K562 (cell line): Measurements from ENCODE around the gene SIDT1. TPM values are rescaled to one million over a fixed set of nuclear protein-coding genes. Genes with fewer than 3 reads are reported as not detected.

ENCODE experiments used
- ATAC-seq: fragments of 200-7000 bp; cut with Tn5 transposase; 3 replicates; pipeline ENCODE4 v1.9.1; 2020; ENCODE audit warnings: moderate library complexity
- BruUV-seq: library from RNA; stranded (reverse); fragments of 400-500 nt; replicated peaks from 2 replicates; lab custom pipeline; 2021; lab: Mats Ljungman, UMichigan
- CTCF ChIA-PET: fragments of 300-600 bp; formaldehyde crosslinking; extraction: SDS; loops from one replicate; lab custom pipeline; 2021; ENCODE audit warnings: low intra/inter-chr PET ratio; lab: Yijun Ruan, JAX
- POLR2A ChIA-PET: fragments of 300-600, 350-650 bp; sonication (Branson Sonifier 250); formaldehyde crosslinking; extraction: SDS; loops from one replicate; lab custom pipeline; 2021; ENCODE audit warnings: antibody characterized with exemption, inconsistent platforms; lab: Yijun Ruan, JAX
- DNase-seq, 4 experiments: peaks; one replicate each; pipeline versions ENCODE4 v3.0.0 to v3.0.0-alpha.2; 2011 to 2018; ENCODE audit warnings: low spot score in 3 of 4, mixed read lengths in 3 of 4; ENCODE audit errors: extremely low read depth in 1 of 4
- FAIRE-seq: peaks from 2 replicates; lab custom pipeline; 2011; peaks lifted over from hg19 to GRCh38; lab: Jason Lieb, UNC
- H2AFZ ChIP-seq: 2 replicates; pipeline ENCODE4 v1.6.0; 2011; ENCODE audit warnings: low read depth, low read length, control low read depth, inconsistent platforms
- H3K27ac ChIP-seq: fragments of 200-600 bp; 3 replicates; pipeline ENCODE4 v1.8.0; 2011; ENCODE audit warnings: low read depth, mild to moderate bottlenecking, control low read depth, inconsistent platforms, low read length, moderate library complexity, mixed read lengths; ENCODE audit errors: extremely low read depth
- H3K27me3 ChIP-seq, 2 experiments: fragments of 300-600 bp in 1 of 2; 2 replicates in 1 of 2; 3 replicates in 1 of 2; pipeline versions ENCODE4 v1.6.0 to v1.8.0; 2011; ENCODE audit warnings: inconsistent platforms in 2 of 2, low read length in 2 of 2, mild to moderate bottlenecking in 1 of 2, mixed read lengths in 1 of 2, moderate library complexity in 1 of 2; ENCODE audit not compliant: control insufficient read depth in 2 of 2, insufficient read depth in 2 of 2
- H3K36me3 ChIP-seq: fragments of 300-600 bp; 3 replicates; pipeline ENCODE4 v1.8.0; 2011; ENCODE audit warnings: mild to moderate bottlenecking, low read length, inconsistent platforms; ENCODE audit not compliant: control insufficient read depth, insufficient read depth
- H3K4me1 ChIP-seq, 2 experiments: fragments of 200-600 bp in 1 of 2; replicated peaks in 1 of 2; 2 replicates in 1 of 2; 3 replicates in 1 of 2; pipeline versions ENCODE4 v1.5.1 to v1.8.0; 2011; ENCODE audit warnings: inconsistent platforms in 2 of 2, low read length in 2 of 2, mild to moderate bottlenecking in 1 of 2, mixed read lengths in 1 of 2, moderate library complexity in 1 of 2; ENCODE audit not compliant: control insufficient read depth in 2 of 2, insufficient read depth in 2 of 2
- H3K4me2 ChIP-seq: 2 replicates; pipeline ENCODE4 v1.6.1; 2011; ENCODE audit warnings: low read length, control low read depth, inconsistent platforms, mixed read lengths; ENCODE audit not compliant: insufficient read depth
- H3K4me3 ChIP-seq: fragments of 200-600 bp; sonication (generic), shearing (Covaris generic); 2 replicates; pipeline ENCODE4 v1.5.1; 2016; ENCODE audit warnings: control low read depth, inconsistent platforms
- H3K79me2 ChIP-seq: fragments of 200-600 bp; 3 replicates; pipeline ENCODE4 v1.8.0; 2011; ENCODE audit warnings: low read length, inconsistent platforms; ENCODE audit not compliant: control insufficient read depth, insufficient read depth
- H3K9ac ChIP-seq, 2 experiments: 2 replicates each; pipeline versions ENCODE4 v1.6.0 to v1.6.1; 2011; ENCODE audit warnings: low read depth in 2 of 2, low read length in 2 of 2, control low read depth in 1 of 2, inconsistent platforms in 1 of 2, mild to moderate bottlenecking in 1 of 2, mixed read lengths in 1 of 2; ENCODE audit not compliant: insufficient read depth in 1 of 2
- H3K9me1 ChIP-seq: one replicate; pipeline ENCODE4 v1.6.0; 2011; ENCODE audit warnings: inconsistent platforms, mild to moderate bottlenecking, low read length, moderate library complexity; ENCODE audit not compliant: control insufficient read depth, insufficient read depth
- H3K9me3 ChIP-seq: replicated peaks from 2 replicates; pipeline ENCODE4 v1.5.1; 2011; ENCODE audit warnings: low read depth, low read length, inconsistent platforms; ENCODE audit not compliant: control insufficient read depth, insufficient read depth
- H4K20me1 ChIP-seq: replicated peaks from 2 replicates; pipeline ENCODE4 v1.6.1; 2011; ENCODE audit warnings: low read length, inconsistent platforms, mixed read lengths; ENCODE audit not compliant: control insufficient read depth, insufficient read depth
- BRCA1 ChIP-seq, 2 experiments: fragments of 450-650 bp in 1 of 2; sonication (generic) in 1 of 2; formaldehyde crosslinking in 1 of 2; IDR thresholded peaks; 2 replicates each; pipeline versions ENCODE4 v1.5.0 to v1.6.1; 2017 to 2020; ENCODE audit warnings: mild to moderate bottlenecking in 1 of 2, missing genetic modification reagents in 1 of 2
- HIVEP1 ChIP-seq: fragments of 250-450 bp; sonication (Bioruptor Pico); IDR thresholded peaks from 2 replicates; pipeline ENCODE4 v1.4.0; 2020; ENCODE audit warnings: mild to moderate bottlenecking
- POLR3G ChIP-seq: IDR thresholded peaks from 2 replicates; pipeline ENCODE4 v1.6.1; 2011; ENCODE audit not compliant: insufficient read length, insufficient replicate concordance; ENCODE audit errors: extremely low read depth
- PPARD ChIP-seq: fragments of 250-450 bp; sonication (Bioruptor Pico); IDR thresholded peaks from 2 replicates; pipeline ENCODE4 v1.8.0; 2022; ENCODE audit warnings: inconsistent platforms, mild to moderate bottlenecking, moderate library complexity
- TCF3 ChIP-seq: sonication (generic); formaldehyde crosslinking; IDR thresholded peaks from 2 replicates; pipeline ENCODE4 v1.4.0; 2020; ENCODE audit warnings: mild to moderate bottlenecking, missing genetic modification reagents
- ZNF121 ChIP-seq: sonication (generic); formaldehyde crosslinking; conservative IDR thresholded peaks from 2 replicates; pipeline ENCODE4 v1.8.0; 2022; ENCODE audit warnings: missing genetic modification reagents
- ZNF324 ChIP-seq: fragments of 250-450 bp; sonication (Bioruptor Pico); IDR thresholded peaks from 2 replicates; pipeline ENCODE4 v1.4.0; 2020; ENCODE audit warnings: mild to moderate bottlenecking
- ZNF41 ChIP-seq: fragments of 250-450 bp; sonication (Bioruptor Pico); conservative IDR thresholded peaks from 2 replicates; pipeline ENCODE4 v1.4.0; 2020; ENCODE audit warnings: mild to moderate bottlenecking
- ZNF445 ChIP-seq: fragments of 250-450 bp; sonication (Bioruptor Pico); IDR thresholded peaks from 2 replicates; pipeline ENCODE4 v1.4.0; 2020; ENCODE audit warnings: low read depth, mild to moderate bottlenecking, moderate library complexity
- ZNF717 ChIP-seq: fragments of 250-450 bp; sonication (Bioruptor Pico); IDR thresholded peaks from 2 replicates; pipeline ENCODE4 v1.5.0; 2021
- ZNF766 ChIP-seq: fragments of 200-800 bp; sonication (Bioruptor generic); conservative IDR thresholded peaks from 2 replicates; pipeline ENCODE4 v1.6.1; 2016; ENCODE audit warnings: missing genetic modification characterization, missing compliant biosample characterization
- WGBS: fragments of 100-300 bp; shearing (Covaris generic); methylation state at CpG from one replicate; pipeline ENCODE4 v1.1.6; 2016; ENCODE audit warnings: low coverage, mixed read lengths; ENCODE audit not compliant: insufficient coverage; ENCODE audit errors: missing lambda C conversion rate; 5-methylcytosine and 5-hydroxymethylcytosine counted together
- in situ Hi-C: fragments of 300-500 bp; cut with MboI; formaldehyde crosslinking; loops from 4 replicates; pipeline ENCODE4 v1.15.0; 2018; ENCODE audit warnings: inconsistent platforms, mixed read lengths
- intact Hi-C: fragments of 100-400 bp; cut with micrococcal nuclease; formaldehyde crosslinking; loops from 2 replicates; pipeline ENCODE4 v1.14.2; 2022
- microRNA-seq: library from miRNA; unstranded; fragments of <30 nt; microRNA quantifications from one replicate; pipeline ENCODE4, GENCODE V29; 2018; ENCODE audit warnings: borderline microRNAs expressed
- polyA plus RNA-seq, 8 experiments: library from polyadenylated mRNA; depleted of rRNA in 4 of 8; stranded (reverse) in 5 of 8; unstranded in 3 of 8; fragments of >200 nt; fragmentation: Nextera tagmentation in 2 of 8; fragmentation: Illumina TruSeq in 1 of 8; extraction: Ambion mirVana in 2 of 8; extraction: Trizol in 1 of 8; gene quantifications; 2 replicates each; pipeline versions ENCODE4 v1.2.1 to v1.2.3, GENCODE V29; 2011 to 2014; ENCODE audit warnings: inconsistent platforms in 1 of 8, missing spikeins in 1 of 8
- small RNA-seq: library from RNA; depleted of rRNA; stranded (forward); fragments of <200 nt; gene quantifications from one replicate; pipeline ENCODE3, GENCODE V24; 2014
- total RNA-seq, 7 experiments: library from RNA; depleted of rRNA in 6 of 7; stranded (reverse); fragments of >200 nt in 6 of 7; fragmentation: Illumina TruSeq in 2 of 7; extraction: Trizol in 2 of 7; gene quantifications; 2 replicates each; pipeline versions ENCODE4 v1.2.1 to v1.2.3, GENCODE V29; 2011 to 2021; ENCODE audit warnings: low replicate concordance in 1 of 7
- TF ChIP-seq, protein P1 (sequence below), 2 experiments: IDR thresholded peaks; 2 replicates each; pipeline ENCODE4 v1.6.1; 2011; ENCODE audit warnings: borderline replicate concordance in 1 of 2, control low read depth in 1 of 2, low read depth in 1 of 2, low read length in 1 of 2, mild to moderate bottlenecking in 1 of 2, mixed read lengths in 1 of 2, moderate library complexity in 1 of 2; ENCODE audit not compliant: insufficient read depth in 1 of 2, insufficient read length in 1 of 2, poor library complexity in 1 of 2, severe bottlenecking in 1 of 2; ENCODE audit errors: extremely low read depth in 1 of 2

Gene SIDT1
- total and polyA plus RNA-seq, 9 of the 15 experiments (the other 6 are each of a cell fraction or from before 2014, with no cell fraction given) = not detected

GRCh38 chr3:113677737-113678136, 145.4 kb downstream of the SIDT1 start (continued):
- TF ChIP-seq ZNF766 (CRISPR knock-in tag) (no peak), PPARD (CRISPR knock-in tag) (no peak), ZNF324 (CRISPR knock-in tag) (no peak)

DNA sequence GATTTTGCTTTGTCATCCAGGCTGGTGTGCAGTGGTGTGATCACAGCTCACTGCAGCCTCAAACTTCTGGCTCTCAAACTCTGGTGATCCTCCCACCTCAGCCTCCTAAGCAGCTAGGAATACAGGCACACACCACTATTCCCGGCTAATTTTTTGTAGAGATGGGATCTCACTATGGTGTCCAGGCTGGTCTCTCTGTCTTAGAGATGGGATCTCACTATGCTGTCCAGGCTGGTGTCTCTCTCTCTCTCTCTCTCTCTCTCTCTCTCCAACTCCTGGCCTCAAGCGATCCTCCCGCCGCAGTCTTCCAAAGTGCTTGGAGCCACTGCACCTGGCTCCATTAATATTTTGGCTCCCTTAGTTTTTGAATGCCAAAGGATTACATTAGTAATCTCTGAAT, 146.4 kb downstream of the SIDT1 start:
- Histone ChIP-seq H3K4me2 (no peak overlapping the region), H3K36me3 (no peaks in the 10 kb centered on the region), H3K9ac (no peak overlapping the region), H2AFZ (no peak overlapping the region), H3K9me1 (no peaks in the 10 kb centered on the region), H3K79me2 (no peaks in the 10 kb centered on the region), H3K4me1 (no peaks in the 10 kb centered on the region), H3K9me3 (no peaks in the 10 kb centered on the region), H3K27ac (no peak overlapping the region), H4K20me1 (no peaks in the 10 kb centered on the region), H3K27me3 (no peaks in the 10 kb centered on the region), H3K4me3 (no peak overlapping the region)
- BruUV-seq = no TSS peak
- in situ Hi-C loops (no loop called here), intact Hi-C loops (no loop called here)
- ChIA-PET CTCF (no interaction called here), POLR2A (no interaction called here)
- 67% methylated on average over 1 of the region's 4 CpGs for WGBS
- FAIRE-seq (no peak), ATAC-seq (no peak), DNase-seq (no peak)
- TF ChIP-seq, protein P1, sequence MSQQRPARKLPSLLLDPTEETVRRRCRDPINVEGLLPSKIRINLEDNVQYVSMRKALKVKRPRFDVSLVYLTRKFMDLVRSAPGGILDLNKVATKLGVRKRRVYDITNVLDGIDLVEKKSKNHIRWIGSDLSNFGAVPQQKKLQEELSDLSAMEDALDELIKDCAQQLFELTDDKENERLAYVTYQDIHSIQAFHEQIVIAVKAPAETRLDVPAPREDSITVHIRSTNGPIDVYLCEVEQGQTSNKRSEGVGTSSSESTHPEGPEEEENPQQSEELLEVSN (IDR thresholded peaks at IDR 0.05; ENCODE audit: borderline replicate concordance in 1 of 2, extremely low read depth in 1 of 2, insufficient read depth in 1 of 2, insufficient read length in 1 of 2, low read depth in 1 of 2, low read length in 1 of 2, poor library complexity in 1 of 2, severe bottlenecking in 1 of 2) = no peak
- TF ChIP-seq POLR3G = no peak
- no peak for TF ChIP-seq HIVEP1
- no peak for TF ChIP-seq ZNF41 (CRISPR knock-in tag)
- no peak for TF ChIP-seq ZNF717 (CRISPR knock-in tag)
- TF ChIP-seq ZNF445 (CRISPR knock-in tag) = no peak
- TF ChIP-seq ZNF121 = peak; percentile 58; the same call in 1 of the 2 replicates
- TF ChIP-seq BRCA1 (IDR thresholded peaks at IDR 0.05) = no peak
- no peak for TF ChIP-seq BRCA1 (CRISPR knock-in tag; IDR thresholded peaks at IDR 0.05)
- no peak for TF ChIP-seq TCF3 (CRISPR knock-in tag)

Small RNAs within 50 kb of the gene (microRNA-seq; reads per million reads assigned to microRNA genes)
- not detected for gene MIR4446

Small RNAs within 50 kb of the gene (small RNA-seq; reads per million reads assigned to genes)
- not detected for gene MIR4446
- gene RN7SL767P = not detected

Other genes starting within 250 kb of the SIDT1 start
- gene CFAP44, start 91.1 kb upstream of the SIDT1 start, total RNA-seq (2014; rRNA removed) = 0.61 and 0.77 TPM in 2 replicates
- gene CFAP44, start 91.1 kb upstream of the SIDT1 start, total RNA-seq (2014; rRNA removed; fragmentation: Illumina TruSeq; extraction: Trizol) = 1.8 and 1.9 TPM in 2 replicates
- gene CFAP44, start 91.1 kb upstream of the SIDT1 start, total RNA-seq (2015; rRNA removed; fragmentation: Illumina TruSeq; extraction: Trizol) = 2.4 and 2.9 TPM in 2 replicates
- 1.2 and 1.5 TPM in 2 replicates for gene CFAP44, start 91.1 kb upstream of the SIDT1 start, total RNA-seq (2021)
- gene CFAP44, start 91.1 kb upstream of the SIDT1 start, polyA plus RNA-seq (2011; rRNA removed) = 0.58 and 0.79 TPM in 2 replicates
- 0.54 and 1.9 TPM in 2 replicates for gene CFAP44, start 91.1 kb upstream of the SIDT1 start, polyA plus RNA-seq (2014; fragmentation: Illumina TruSeq; extraction: Trizol)
- gene CFAP44, start 91.1 kb upstream of the SIDT1 start, polyA plus RNA-seq (2014; fragmentation: Nextera tagmentation; extraction: Ambion mirVana) = under 1 TPM; 0.29 to 0.32 TPM
- gene CFAP44, start 91.1 kb upstream of the SIDT1 start, polyA plus RNA-seq (2014; rRNA removed) = 1.1 and 1.3 TPM in 2 replicates
- 3.3 and 5.0 TPM in 2 replicates for gene SPICE1, start 17.4 kb upstream of the SIDT1 start, total RNA-seq (2014; rRNA removed)
- 11.4 and 13.3 TPM in 2 replicates for gene SPICE1, start 17.4 kb upstream of the SIDT1 start, total RNA-seq (2014; rRNA removed; fragmentation: Illumina TruSeq; extraction: Trizol)
- 7.5 and 8.1 TPM in 2 replicates for gene SPICE1, start 17.4 kb upstream of the SIDT1 start, total RNA-seq (2015; rRNA removed; fragmentation: Illumina TruSeq; extraction: Trizol)
- 8.0 and 10.6 TPM in 2 replicates for gene SPICE1, start 17.4 kb upstream of the SIDT1 start, total RNA-seq (2021)
- gene SPICE1, start 17.4 kb upstream of the SIDT1 start, polyA plus RNA-seq (2011; rRNA removed) = 6.0 and 6.4 TPM in 2 replicates
- gene SPICE1, start 17.4 kb upstream of the SIDT1 start, polyA plus RNA-seq (2014; fragmentation: Illumina TruSeq; extraction: Trizol) = 4.9 and 5.7 TPM in 2 replicates
- 1 to 10 TPM; 2.4 to 3.5 TPM for gene SPICE1, start 17.4 kb upstream of the SIDT1 start, polyA plus RNA-seq (2014; fragmentation: Nextera tagmentation; extraction: Ambion mirVana)
- gene SPICE1, start 17.4 kb upstream of the SIDT1 start, polyA plus RNA-seq (2014; rRNA removed) = 4.3 and 5.8 TPM in 2 replicates
- 2.3 and 2.4 TPM in 2 replicates for gene USF3, start 164.1 kb downstream of the SIDT1 start, total RNA-seq (2014; rRNA removed)
- gene USF3, start 164.1 kb downstream of the SIDT1 start, total RNA-seq (2014; rRNA removed; fragmentation: Illumina TruSeq; extraction: Trizol) = 3.1 and 3.7 TPM in 2 replicates
- gene USF3, start 164.1 kb downstream of the SIDT1 start, total RNA-seq (2015; rRNA removed; fragmentation: Illumina TruSeq; extraction: Trizol) = 4.4 and 4.7 TPM in 2 replicates
- gene USF3, start 164.1 kb downstream of the SIDT1 start, total RNA-seq (2021) = 3.9 and 4.4 TPM in 2 replicates
- 4.9 and 6.9 TPM in 2 replicates for gene USF3, start 164.1 kb downstream of the SIDT1 start, polyA plus RNA-seq (2011; rRNA removed)
- gene USF3, start 164.1 kb downstream of the SIDT1 start, polyA plus RNA-seq (2014; fragmentation: Illumina TruSeq; extraction: Trizol) = 2.9 and 3.1 TPM in 2 replicates
- gene USF3, start 164.1 kb downstream of the SIDT1 start, polyA plus RNA-seq (2014; fragmentation: Nextera tagmentation; extraction: Ambion mirVana) = 1 to 10 TPM; 1.4 to 1.7 TPM
- 2.1 and 3.1 TPM in 2 replicates for gene USF3, start 164.1 kb downstream of the SIDT1 start, polyA plus RNA-seq (2014; rRNA removed)
- 301 and 342 TPM in 2 replicates for gene NAA50, start 213.7 kb downstream of the SIDT1 start, total RNA-seq (2014; rRNA removed)
- gene NAA50, start 213.7 kb downstream of the SIDT1 start, total RNA-seq (2014; rRNA removed; fragmentation: Illumina TruSeq; extraction: Trizol) = 112 and 137 TPM in 2 replicates
- 97.2 and 99.8 TPM in 2 replicates for gene NAA50, start 213.7 kb downstream of the SIDT1 start, total RNA-seq (2015; rRNA removed; fragmentation: Illumina TruSeq; extraction: Trizol)
- 144 and 147 TPM in 2 replicates for gene NAA50, start 213.7 kb downstream of the SIDT1 start, total RNA-seq (2021)
- 60.4 and 81.8 TPM in 2 replicates for gene NAA50, start 213.7 kb downstream of the SIDT1 start, polyA plus RNA-seq (2011; rRNA removed)
- gene NAA50, start 213.7 kb downstream of the SIDT1 start, polyA plus RNA-seq (2014; fragmentation: Illumina TruSeq; extraction: Trizol) = 142 and 144 TPM in 2 replicates
- 10 to 100 TPM; 40.0 to 58.6 TPM for gene NAA50, start 213.7 kb downstream of the SIDT1 start, polyA plus RNA-seq (2014; fragmentation: Nextera tagmentation; extraction: Ambion mirVana)
- gene NAA50, start 213.7 kb downstream of the SIDT1 start, polyA plus RNA-seq (2014; rRNA removed) = 112 and 120 TPM in 2 replicates
- 29.7 and 33.3 TPM in 2 replicates for gene ATP6V1A, start 214.5 kb downstream of the SIDT1 start, total RNA-seq (2014; rRNA removed)
- gene ATP6V1A, start 214.5 kb downstream of the SIDT1 start, total RNA-seq (2014; rRNA removed; fragmentation: Illumina TruSeq; extraction: Trizol) = 54.9 and 59.5 TPM in 2 replicates
- 41.7 and 44.8 TPM in 2 replicates for gene ATP6V1A, start 214.5 kb downstream of the SIDT1 start, total RNA-seq (2015; rRNA removed; fragmentation: Illumina TruSeq; extraction: Trizol)
- gene ATP6V1A, start 214.5 kb downstream of the SIDT1 start, total RNA-seq (2021) = 57.1 and 60.7 TPM in 2 replicates
- 38.4 and 55.4 TPM in 2 replicates for gene ATP6V1A, start 214.5 kb downstream of the SIDT1 start, polyA plus RNA-seq (2011; rRNA removed)
- gene ATP6V1A, start 214.5 kb downstream of the SIDT1 start, polyA plus RNA-seq (2014; fragmentation: Illumina TruSeq; extraction: Trizol) = 30.6 and 35.3 TPM in 2 replicates
- gene ATP6V1A, start 214.5 kb downstream of the SIDT1 start, polyA plus RNA-seq (2014; fragmentation: Nextera tagmentation; extraction: Ambion mirVana) = 10 to 100 TPM; 29.7 to 39.9 TPM
- gene ATP6V1A, start 214.5 kb downstream of the SIDT1 start, polyA plus RNA-seq (2014; rRNA removed) = 23.6 and 28.2 TPM in 2 replicates